ENCODE data around the gene HMX3. TPM values are rescaled to one million over a fixed set of nuclear protein-coding genes. Genes with fewer than 3 reads are reported as not detected.

Gene HMX3
- total RNA-seq, 1 donor from 2014 or later = not detected

DNA sequence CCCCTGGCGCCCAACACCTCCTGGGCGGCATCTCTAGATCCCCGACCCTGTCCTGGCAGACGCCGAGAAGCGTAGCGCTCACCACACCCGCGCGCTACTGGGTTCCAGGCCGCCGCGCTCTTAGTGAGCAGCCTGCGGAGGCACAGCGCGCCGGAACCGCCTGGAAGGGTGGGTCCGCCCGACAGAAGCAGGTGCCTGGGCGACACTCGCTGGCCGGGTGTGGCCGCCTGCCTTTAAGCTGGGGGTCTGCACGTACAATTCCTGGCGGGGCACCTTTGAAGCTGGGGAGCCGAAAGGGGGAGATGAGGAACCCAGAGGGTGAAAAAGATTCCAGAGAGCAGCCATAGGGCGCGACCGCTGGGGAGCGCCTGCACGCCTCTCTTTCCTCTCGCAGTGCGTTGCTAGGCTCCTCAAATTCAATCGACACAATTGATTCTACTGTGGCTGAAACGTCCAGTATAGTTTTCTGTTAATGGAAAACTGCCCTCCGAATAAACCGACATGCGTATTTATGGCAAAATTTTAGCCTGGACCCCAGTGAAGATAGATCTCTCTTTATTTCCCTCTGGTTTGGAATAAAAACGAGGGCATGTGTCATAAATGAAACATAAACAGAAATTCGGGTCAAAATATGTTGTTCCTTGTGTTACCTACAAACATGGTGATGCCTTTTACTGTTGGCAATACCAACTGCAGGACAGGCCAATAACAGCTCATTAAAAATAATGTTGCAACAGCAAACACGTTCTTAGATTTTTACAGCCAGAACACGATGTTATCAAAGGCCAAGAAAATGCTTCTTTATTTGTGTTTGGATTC is 4.6 kb downstream of the HMX3 start:
- Mint-ChIP-seq H3K27ac (no peak overlapping the region), H3K27me3 (ENCODE audit: low read depth) (peaks cover 95% of the 10 kb centered on the region), H3K4me1 (peaks cover 14% of the 10 kb centered on the region), H3K4me3 (no peak overlapping the region), H3K36me3 (no peaks in the 10 kb centered on the region), H3K9me3 (no peaks in the 10 kb centered on the region)
- TF ChIP-seq, protein P1, sequence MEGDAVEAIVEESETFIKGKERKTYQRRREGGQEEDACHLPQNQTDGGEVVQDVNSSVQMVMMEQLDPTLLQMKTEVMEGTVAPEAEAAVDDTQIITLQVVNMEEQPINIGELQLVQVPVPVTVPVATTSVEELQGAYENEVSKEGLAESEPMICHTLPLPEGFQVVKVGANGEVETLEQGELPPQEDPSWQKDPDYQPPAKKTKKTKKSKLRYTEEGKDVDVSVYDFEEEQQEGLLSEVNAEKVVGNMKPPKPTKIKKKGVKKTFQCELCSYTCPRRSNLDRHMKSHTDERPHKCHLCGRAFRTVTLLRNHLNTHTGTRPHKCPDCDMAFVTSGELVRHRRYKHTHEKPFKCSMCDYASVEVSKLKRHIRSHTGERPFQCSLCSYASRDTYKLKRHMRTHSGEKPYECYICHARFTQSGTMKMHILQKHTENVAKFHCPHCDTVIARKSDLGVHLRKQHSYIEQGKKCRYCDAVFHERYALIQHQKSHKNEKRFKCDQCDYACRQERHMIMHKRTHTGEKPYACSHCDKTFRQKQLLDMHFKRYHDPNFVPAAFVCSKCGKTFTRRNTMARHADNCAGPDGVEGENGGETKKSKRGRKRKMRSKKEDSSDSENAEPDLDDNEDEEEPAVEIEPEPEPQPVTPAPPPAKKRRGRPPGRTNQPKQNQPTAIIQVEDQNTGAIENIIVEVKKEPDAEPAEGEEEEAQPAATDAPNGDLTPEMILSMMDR (IDR thresholded peaks at IDR 0.05; ENCODE audit: unreplicated experiment) = no peak
- DNase-seq (ENCODE audit: low spot score in 2 of 2, unreplicated experiment in 2 of 2) = no peak

GRCh38 chr10:123140983-123141390 is 5.2 kb downstream of the HMX3 start:
- no peak for DNase-seq (ENCODE audit: low spot score in 2 of 2, unreplicated experiment in 2 of 2)
- no peaks in the 10 kb centered on the region for H3K36me3 Mint-ChIP-seq
- no peak overlapping the region for H3K4me3 Mint-ChIP-seq
- peaks cover 96% of the 10 kb centered on the region for H3K27me3 Mint-ChIP-seq (ENCODE audit: low read depth)
- TF ChIP-seq, protein P1 (IDR thresholded peaks at IDR 0.05; ENCODE audit: unreplicated experiment) = no peak
- H3K9me3 Mint-ChIP-seq = no peaks in the 10 kb centered on the region
- peaks cover 14% of the 10 kb centered on the region for H3K4me1 Mint-ChIP-seq
- H3K27ac Mint-ChIP-seq = no peak overlapping the region

GRCh38 chr10:123141791-123142700 is 6.3 kb downstream of the HMX3 start:
- peaks cover 11% of the 10 kb centered on the region for H3K4me1 Mint-ChIP-seq
- H3K36me3 Mint-ChIP-seq = no peaks in the 10 kb centered on the region
- no peaks in the 10 kb centered on the region for H3K9me3 Mint-ChIP-seq
- peaks cover 96% of the 10 kb centered on the region for H3K27me3 Mint-ChIP-seq (ENCODE audit: low read depth)
- no peak for DNase-seq (ENCODE audit: low spot score in 2 of 2, unreplicated experiment in 2 of 2)
- TF ChIP-seq, protein P1 (IDR thresholded peaks at IDR 0.05; ENCODE audit: unreplicated experiment) = no peak
- H3K27ac Mint-ChIP-seq = no peak overlapping the region
- no peak overlapping the region for H3K4me3 Mint-ChIP-seq

- H3K36me3 Mint-ChIP-seq = no peaks in the 10 kb centered on the region
- DNase-seq (ENCODE audit: low spot score in 2 of 2, unreplicated experiment in 2 of 2) = no peak
- H3K4me3 Mint-ChIP-seq = no peak overlapping the region
- TF ChIP-seq, protein P1 (IDR thresholded peaks at IDR 0.05; ENCODE audit: unreplicated experiment) = no peak
- no peaks in the 10 kb centered on the region for H3K9me3 Mint-ChIP-seq
- no peak overlapping the region for H3K27ac Mint-ChIP-seq
- peaks cover 13% of the 10 kb centered on the region for H3K4me1 Mint-ChIP-seq
- peaks cover 98% of the 10 kb centered on the region for H3K27me3 Mint-ChIP-seq (ENCODE audit: low read depth)
Measured at GRCh38 chr10:123142701-123143161, 7.0 kb downstream of the HMX3 start.

- no peaks in the 10 kb centered on the region for H3K9me3 Mint-ChIP-seq
- H3K27ac Mint-ChIP-seq = no peak overlapping the region
- no peak for DNase-seq (ENCODE audit: low spot score in 2 of 2, unreplicated experiment in 2 of 2)
- no peak overlapping the region for H3K4me3 Mint-ChIP-seq
- no peaks in the 10 kb centered on the region for H3K36me3 Mint-ChIP-seq
- peaks cover 98% of the 10 kb centered on the region for H3K27me3 Mint-ChIP-seq (ENCODE audit: low read depth)
- H3K4me1 Mint-ChIP-seq = peaks cover 13% of the 10 kb centered on the region
- TF ChIP-seq, protein P1 (IDR thresholded peaks at IDR 0.05; ENCODE audit: unreplicated experiment) = no peak
Measured at GRCh38 chr10:123143162-123143824, 7.5 kb downstream of the HMX3 start.
